Activated T-cell treated with anti-CD3 and anti-CD28 coated beads, Interleukin-2, amount 50 U/mL, for 4 hours (primary cell): ENCODE measurements around the gene NADSYN1. TPM values are rescaled to one million over a fixed set of nuclear protein-coding genes. Genes with fewer than 3 reads are reported as not detected.

ENCODE experiments used
- ATAC-seq, 2 donors: fragments of 200-7000 bp; cut with Tn5 transposase; one replicate each; pipeline ENCODE4 v1.10.0; 2021
- DNase-seq: peaks from one replicate; pipeline ENCODE4 v3.0.0-alpha.2; 2020
- H3K27me3 Mint-ChIP-seq: one replicate; pipeline ENCODE4 v1.8.0; 2021; ENCODE audit warnings: low read depth, mixed read lengths
- H3K36me3 Mint-ChIP-seq: one replicate; pipeline ENCODE4 v1.8.0; 2022; ENCODE audit warnings: mixed read lengths; ENCODE audit not compliant: insufficient read depth
- H3K4me1 Mint-ChIP-seq: one replicate; pipeline ENCODE4 v1.8.0; 2021; ENCODE audit warnings: low read depth, mixed read lengths
- H3K4me3 Mint-ChIP-seq: one replicate; pipeline ENCODE4 v1.8.0; 2021; ENCODE audit warnings: mild to moderate bottlenecking, moderate library complexity, mixed read lengths
- H3K9me3 Mint-ChIP-seq: one replicate; pipeline ENCODE4 v1.8.0; 2021; ENCODE audit warnings: mixed read lengths
- total RNA-seq, 3 donors: library from RNA; stranded (reverse); gene quantifications; one replicate each; pipeline ENCODE4 v1.2.1, GENCODE V29; 2021

The NADSYN1 gene
- total RNA-seq, 3 donors from 2014 or later, result 29.4 to 43.1 (median 30.6) TPM

DNA sequence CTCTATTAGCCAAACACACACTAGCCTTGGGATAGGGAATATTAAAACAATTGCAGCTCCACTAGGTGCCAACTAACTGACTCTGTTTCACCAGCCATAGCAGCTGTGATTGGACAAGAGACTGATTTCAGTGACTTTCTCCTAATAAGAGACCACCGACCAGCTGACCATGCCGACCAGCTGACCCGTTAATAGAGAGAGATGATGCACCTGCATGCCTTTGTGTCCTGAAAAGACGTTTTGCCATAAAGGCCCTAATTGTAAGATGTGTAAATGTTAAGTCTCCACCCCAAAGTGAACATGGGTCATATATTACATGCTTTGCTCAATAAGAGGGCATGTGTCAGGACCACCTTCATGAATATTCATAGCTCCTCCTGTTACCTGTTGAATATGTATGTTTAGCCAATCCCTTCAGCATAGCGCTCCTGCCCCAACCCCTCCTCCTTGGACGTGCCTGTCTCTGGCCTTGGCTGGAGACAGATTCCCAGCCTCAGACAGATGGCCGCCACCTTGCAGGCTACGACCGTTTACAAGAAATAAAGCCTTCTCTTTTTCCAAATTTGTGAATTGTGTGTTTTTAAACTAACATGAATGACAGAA lies 1.3 kb upstream of the NADSYN1 start:
- Mint-ChIP-seq H3K36me3 (peaks cover 22% of the 10 kb centered on the region), H3K4me1 (peaks cover 57% of the 10 kb centered on the region), H3K9me3 (no peaks in the 10 kb centered on the region), H3K27me3 (no peaks in the 10 kb centered on the region), H3K4me3 (peak overlapping the region; percentile 89)
- ATAC-seq, result no peak
- no peak for DNase-seq

DNA sequence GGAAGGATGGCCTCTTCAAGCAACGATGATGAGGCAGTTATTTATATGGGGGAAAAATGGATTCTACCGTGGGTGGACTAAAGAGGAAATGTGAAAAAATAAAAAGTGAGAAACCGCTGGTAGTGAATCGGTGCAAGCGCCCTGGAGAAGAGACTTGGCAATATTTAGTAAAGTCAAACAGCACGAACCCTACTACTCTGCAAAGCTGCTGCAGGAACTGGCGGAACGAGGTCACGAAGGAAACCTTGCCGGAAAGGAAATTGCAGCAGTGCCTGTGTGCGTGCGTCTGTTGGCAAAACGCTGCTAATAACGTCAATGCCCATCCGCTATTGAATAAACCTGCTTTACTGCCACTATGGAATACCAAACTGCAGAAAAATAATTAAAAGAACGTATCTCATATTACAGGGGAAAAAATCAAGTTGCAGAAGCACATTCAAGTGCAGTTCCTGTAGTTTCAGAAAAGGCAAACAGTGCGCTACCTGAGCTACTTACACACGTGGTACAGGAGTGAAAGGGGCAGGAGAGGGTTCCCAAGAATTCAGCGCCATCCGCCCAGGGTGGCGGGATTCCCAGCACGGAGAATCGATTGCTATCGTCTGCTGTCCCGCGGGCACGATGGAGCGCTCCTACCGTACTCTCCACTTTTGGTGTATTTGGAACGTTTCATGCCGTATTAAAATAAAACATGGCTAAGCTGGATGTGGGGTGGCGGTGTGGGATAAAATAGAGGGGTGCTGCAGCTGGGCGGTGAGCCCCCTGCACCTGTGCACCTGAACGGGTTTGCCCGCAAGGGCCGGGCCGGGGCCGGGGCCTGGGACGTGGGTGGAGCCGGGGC lies 585 bp upstream of the NADSYN1 start:
- H3K4me3 Mint-ChIP-seq, result peak overlapping the region; percentile 89
- peaks cover 21% of the 10 kb centered on the region for H3K36me3 Mint-ChIP-seq
- H3K9me3 Mint-ChIP-seq, result no peaks in the 10 kb centered on the region
- ATAC-seq (peak; percentile 1 to 7), DNase-seq (peak; percentile 36)
- H3K4me1 Mint-ChIP-seq, result peaks cover 55% of the 10 kb centered on the region
- H3K27me3 Mint-ChIP-seq, result no peaks in the 10 kb centered on the region

- H3K27me3 Mint-ChIP-seq, result no peaks in the 10 kb centered on the region
- ATAC-seq (no peak), DNase-seq (no peak)
- peaks cover 51% of the 10 kb centered on the region for H3K4me1 Mint-ChIP-seq
- peak overlapping the region; percentile 89 for H3K4me3 Mint-ChIP-seq
- no peaks in the 10 kb centered on the region for H3K9me3 Mint-ChIP-seq
- peaks cover 29% of the 10 kb centered on the region for H3K36me3 Mint-ChIP-seq
Measured at GRCh38 chr11:71453918-71454304, 908 bp downstream of the NADSYN1 start.

- Mint-ChIP-seq H3K36me3 (peaks cover 32% of the 10 kb centered on the region), H3K27me3 (no peaks in the 10 kb centered on the region), H3K4me3 (peak overlapping the region; percentile 89), H3K9me3 (no peaks in the 10 kb centered on the region), H3K4me1 (peaks cover 45% of the 10 kb centered on the region)
- no peak for ATAC-seq
- peak; percentile 23 for DNase-seq
Measured at GRCh38 chr11:71454470-71455113, 1.6 kb downstream of the NADSYN1 start.

- no peak for DNase-seq
- ATAC-seq, result no peak
- H3K9me3 Mint-ChIP-seq, result no peaks in the 10 kb centered on the region
- no peaks in the 10 kb centered on the region for H3K27me3 Mint-ChIP-seq
- H3K4me3 Mint-ChIP-seq, result no peak overlapping the region
- H3K36me3 Mint-ChIP-seq, result peaks cover 45% of the 10 kb centered on the region
- peaks cover 30% of the 10 kb centered on the region for H3K4me1 Mint-ChIP-seq
Measured at GRCh38 chr11:71456294-71456693, 3.3 kb downstream of the NADSYN1 start.

DNA sequence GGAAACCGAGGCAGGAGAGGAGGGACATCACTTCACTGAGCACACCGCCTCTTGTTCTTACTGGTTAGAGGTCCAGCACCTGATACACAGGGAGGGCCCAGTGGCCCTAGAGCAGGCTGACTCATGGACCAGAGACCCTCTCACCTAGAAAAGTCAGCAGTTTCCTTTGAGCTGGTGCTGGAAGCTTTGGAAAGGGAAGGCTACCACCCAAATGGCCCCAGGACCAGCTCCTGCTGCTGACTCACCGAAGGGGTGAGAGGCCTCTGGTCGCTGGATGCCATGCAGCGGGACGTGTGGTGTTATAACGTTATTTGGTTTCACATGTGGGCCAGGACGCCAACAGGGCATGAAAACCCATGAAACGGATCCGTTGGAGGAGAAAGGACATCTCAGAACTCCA lies 3.8 kb downstream of the NADSYN1 start:
- DNase-seq (no peak), ATAC-seq (no peak)
- H3K9me3 Mint-ChIP-seq, result no peaks in the 10 kb centered on the region
- H3K4me1 Mint-ChIP-seq, result peaks cover 25% of the 10 kb centered on the region
- peaks cover 45% of the 10 kb centered on the region for H3K36me3 Mint-ChIP-seq
- H3K4me3 Mint-ChIP-seq, result no peak overlapping the region
- H3K27me3 Mint-ChIP-seq, result no peaks in the 10 kb centered on the region

DNA sequence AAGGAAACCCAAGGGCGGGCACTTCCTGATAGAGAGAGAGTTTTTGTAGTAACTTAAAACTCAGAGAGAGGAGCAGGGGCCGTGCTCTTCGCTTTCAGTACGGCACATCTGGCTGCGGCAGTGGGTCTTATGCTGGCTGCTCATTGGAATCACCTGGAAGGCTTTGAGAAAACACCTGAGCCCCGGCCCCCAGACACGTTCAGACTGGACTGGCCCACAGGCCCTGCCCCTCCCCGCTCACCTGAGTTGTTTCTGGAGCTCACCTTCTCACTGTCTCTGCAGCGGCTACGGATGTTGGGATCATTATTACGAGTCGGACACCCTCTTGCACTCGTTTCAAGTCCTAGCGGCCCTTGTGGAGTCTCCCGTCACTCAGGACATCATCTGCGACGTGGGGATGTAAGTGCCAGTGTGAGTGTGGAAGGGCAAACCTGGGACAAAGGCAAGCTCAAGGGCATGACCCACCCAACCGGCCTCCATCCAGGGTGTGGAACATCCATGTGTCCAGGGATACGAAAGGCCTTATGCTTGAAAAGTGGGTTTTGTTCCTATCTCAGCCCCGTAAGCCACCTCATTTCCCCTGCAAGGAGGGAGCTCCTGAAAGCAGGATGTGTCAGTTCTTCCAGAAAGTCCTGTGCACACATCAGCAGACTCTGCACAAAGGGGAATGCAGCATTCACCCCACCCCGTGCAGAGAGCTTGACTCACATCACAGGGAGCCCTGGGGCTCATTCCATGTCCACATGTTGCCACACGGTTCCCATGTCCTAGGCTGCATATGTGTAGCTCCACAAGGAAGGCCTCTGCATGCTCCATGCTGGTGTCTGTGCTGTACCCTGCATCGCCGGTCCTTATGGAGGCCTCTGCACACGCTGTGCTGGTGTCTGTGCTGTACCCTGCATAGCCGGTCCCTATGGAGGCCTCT lies 5.4 kb downstream of the NADSYN1 start:
- DNase-seq (no peak), ATAC-seq (no peak)
- peaks cover 18% of the 10 kb centered on the region for H3K4me1 Mint-ChIP-seq
- no peak overlapping the region for H3K4me3 Mint-ChIP-seq
- H3K36me3 Mint-ChIP-seq, result peaks cover 52% of the 10 kb centered on the region
- no peaks in the 10 kb centered on the region for H3K27me3 Mint-ChIP-seq
- H3K9me3 Mint-ChIP-seq, result no peaks in the 10 kb centered on the region

GRCh38 chr11:71459076-71459766 lies 6.2 kb downstream of the NADSYN1 start:
- H3K36me3 Mint-ChIP-seq, result peaks cover 58% of the 10 kb centered on the region
- no peak overlapping the region for H3K4me3 Mint-ChIP-seq

DNA sequence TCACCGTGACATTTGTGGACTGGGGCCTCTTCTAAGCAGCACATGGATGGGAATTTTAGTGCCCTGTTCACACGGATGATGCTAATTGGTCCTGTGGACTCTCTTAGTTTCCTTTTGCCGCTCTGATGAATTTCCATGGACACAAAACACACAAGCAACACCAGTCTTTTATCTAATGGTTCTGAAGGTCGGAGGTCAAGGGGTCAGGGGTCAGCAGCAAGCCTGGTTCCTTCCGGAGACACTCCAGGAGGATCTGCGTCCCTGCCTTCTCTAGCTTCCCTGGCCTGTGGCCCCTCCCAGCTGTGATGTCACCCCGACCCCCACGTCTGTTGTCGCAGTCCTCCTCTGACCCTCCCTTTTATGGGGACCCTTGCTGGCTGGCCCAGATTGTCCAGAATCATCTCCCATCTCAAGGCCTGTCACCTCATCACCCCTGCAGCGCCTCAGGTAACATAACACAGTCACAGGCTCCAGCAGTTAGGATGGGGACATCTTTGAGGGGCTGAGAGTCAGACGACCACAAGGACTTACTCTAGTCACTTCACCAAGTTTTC lies 6.8 kb downstream of the NADSYN1 start:
- DNase-seq (no peak), ATAC-seq (no peak)
- no peaks in the 10 kb centered on the region for H3K9me3 Mint-ChIP-seq
- peaks cover 4% of the 10 kb centered on the region for H3K4me1 Mint-ChIP-seq
- H3K4me3 Mint-ChIP-seq, result no peak overlapping the region
- no peaks in the 10 kb centered on the region for H3K27me3 Mint-ChIP-seq
- peaks cover 55% of the 10 kb centered on the region for H3K36me3 Mint-ChIP-seq

More at GRCh38 chr11:71459076-71459766, 6.2 kb downstream of the NADSYN1 start:
- DNase-seq (no peak), ATAC-seq (no peak)
- Mint-ChIP-seq H3K4me1 (peaks cover 10% of the 10 kb centered on the region), H3K27me3 (no peaks in the 10 kb centered on the region), H3K9me3 (no peaks in the 10 kb centered on the region)

DNA sequence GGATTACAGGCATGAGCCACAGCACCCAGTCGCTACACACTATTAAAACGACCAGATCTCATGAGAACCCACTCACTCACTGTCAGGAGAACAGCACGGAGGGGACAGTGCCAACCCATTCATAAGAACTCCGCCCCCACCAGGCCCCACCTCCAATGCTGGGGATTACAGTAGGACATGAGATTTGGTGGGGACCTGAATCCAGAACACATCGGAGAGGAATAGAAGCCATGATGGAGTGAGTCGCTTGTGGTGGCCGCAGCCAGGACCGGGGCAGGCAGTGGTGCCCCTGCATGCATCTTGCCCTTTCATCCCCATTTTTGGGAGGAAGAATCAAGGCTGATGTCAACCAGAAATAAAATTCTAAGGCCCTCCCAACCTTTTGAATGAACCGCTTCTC lies 8.7 kb downstream of the NADSYN1 start:
- no peaks in the 10 kb centered on the region for H3K9me3 Mint-ChIP-seq
- DNase-seq, result no peak
- peaks cover 46% of the 10 kb centered on the region for H3K36me3 Mint-ChIP-seq
- no peak overlapping the region for H3K4me3 Mint-ChIP-seq
- ATAC-seq, result no peak
- H3K27me3 Mint-ChIP-seq, result no peaks in the 10 kb centered on the region
- H3K4me1 Mint-ChIP-seq, result no peaks in the 10 kb centered on the region

DNA sequence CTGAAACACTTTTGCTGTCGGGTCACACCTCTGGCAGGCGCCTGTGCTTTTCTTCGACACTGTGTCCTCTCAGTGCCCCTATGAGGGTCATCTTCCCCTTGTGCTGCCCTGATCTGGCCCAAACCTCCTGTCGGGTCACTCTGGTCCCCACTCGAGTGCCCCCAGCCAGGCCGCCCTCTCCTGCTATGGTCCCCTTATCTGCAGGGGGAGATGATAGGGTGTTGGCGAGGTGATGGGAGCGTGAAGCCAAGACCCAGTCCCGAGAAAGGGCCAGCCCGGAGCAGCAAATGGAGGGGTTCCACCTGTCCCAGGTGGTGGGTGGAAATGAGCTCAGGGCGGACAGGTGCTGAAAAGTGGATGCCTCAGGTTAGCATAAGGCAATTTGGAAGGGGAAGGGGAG lies 9.7 kb downstream of the NADSYN1 start:
- peaks cover 47% of the 10 kb centered on the region for H3K36me3 Mint-ChIP-seq

DNA sequence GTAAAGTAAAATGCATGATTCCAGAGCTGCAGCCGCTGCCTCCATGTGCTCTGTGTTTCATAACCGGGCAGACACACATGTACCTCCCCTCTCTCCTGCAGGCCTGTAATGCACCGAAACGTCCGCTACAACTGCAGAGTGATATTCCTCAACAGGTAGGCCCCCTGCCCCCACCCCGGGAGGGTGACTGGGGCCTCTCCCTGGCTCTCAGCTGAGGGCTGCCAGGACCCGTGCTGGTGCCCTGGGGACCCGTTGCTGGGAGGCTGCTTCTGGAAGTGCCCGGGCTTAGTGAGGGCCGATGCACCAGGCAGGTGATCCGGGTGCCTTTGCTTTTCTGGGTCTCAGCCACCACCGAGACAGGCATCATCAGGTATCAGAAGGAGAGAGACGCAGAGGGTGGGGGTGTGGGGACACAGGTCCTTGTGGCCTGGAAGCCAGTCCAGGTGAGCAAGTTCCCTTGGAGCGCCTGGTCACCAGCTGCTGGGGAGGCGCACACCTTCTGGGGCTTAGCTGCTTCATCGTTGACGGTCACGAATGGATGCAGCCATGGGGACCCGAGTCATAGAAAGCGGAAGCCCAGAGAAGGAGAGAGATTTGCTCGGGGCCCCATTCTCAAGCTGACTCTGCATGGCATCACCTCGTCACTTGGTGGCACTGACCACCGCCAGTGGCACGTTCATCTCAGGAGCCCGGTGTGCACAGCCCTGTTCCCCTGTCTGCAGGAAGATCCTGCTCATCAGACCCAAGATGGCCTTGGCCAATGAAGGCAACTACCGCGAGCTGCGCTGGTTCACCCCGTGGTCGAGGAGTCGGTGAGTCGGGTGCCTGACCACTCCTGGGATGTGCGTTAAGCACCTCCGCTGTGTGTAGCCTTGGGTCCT lies 10.6 kb downstream of the NADSYN1 start:
- H3K4me3 Mint-ChIP-seq, result no peak overlapping the region
- peaks cover 50% of the 10 kb centered on the region for H3K36me3 Mint-ChIP-seq
- no peaks in the 10 kb centered on the region for H3K27me3 Mint-ChIP-seq
- H3K4me1 Mint-ChIP-seq, result no peaks in the 10 kb centered on the region
- no peaks in the 10 kb centered on the region for H3K9me3 Mint-ChIP-seq
- ATAC-seq, result no peak
- no peak for DNase-seq

More for the DNA sequence above, 9.7 kb downstream of the NADSYN1 start:
- Mint-ChIP-seq H3K4me1 (no peaks in the 10 kb centered on the region), H3K4me3 (no peak overlapping the region), H3K27me3 (no peaks in the 10 kb centered on the region), H3K9me3 (no peaks in the 10 kb centered on the region)
- DNase-seq (no peak), ATAC-seq (no peak)
